ENCODE data around the gene KRTAP10-1. TPM values are rescaled to one million over a fixed set of nuclear protein-coding genes. Genes with fewer than 3 reads are reported as not detected.

The KRTAP10-1 gene
- total RNA-seq, 1 experiment from 2014 or later, result not detected

DNA sequence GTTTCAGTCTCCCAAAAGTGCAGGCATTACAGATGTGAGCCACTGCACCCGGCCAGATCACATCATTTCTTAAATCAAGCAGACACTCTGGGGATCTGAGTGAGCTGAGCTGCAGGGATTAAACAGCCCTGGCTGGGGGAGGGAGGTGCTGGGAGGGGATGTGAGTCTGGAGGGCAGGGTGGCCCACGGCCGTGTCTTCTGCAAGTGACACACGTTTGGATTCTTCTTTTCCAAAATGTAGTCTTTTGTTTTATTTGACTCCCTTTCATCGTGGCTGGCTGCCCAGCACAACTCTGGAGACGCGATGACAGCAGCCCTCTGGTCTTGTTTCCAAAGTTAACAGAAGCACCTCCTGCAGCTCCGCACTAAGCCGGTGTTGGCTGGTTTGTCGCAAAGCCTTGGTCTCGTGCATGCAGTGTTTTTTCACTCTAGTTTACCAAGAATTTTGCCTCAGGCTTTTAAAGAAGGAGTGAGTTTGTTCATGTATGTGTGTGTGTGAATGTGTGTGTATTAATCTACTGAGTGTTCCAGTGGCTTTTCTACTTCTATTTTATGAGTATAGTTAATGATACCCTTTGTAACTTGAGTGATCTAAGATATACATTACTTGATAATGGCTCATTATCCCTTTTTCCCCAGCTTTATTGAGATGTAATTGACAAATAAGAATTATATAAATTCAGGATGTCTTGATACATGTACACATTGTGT is 43.2 kb upstream of the KRTAP10-1 start:
- no peak overlapping the region for H2BK5ac ChIP-seq (ENCODE audit: insufficient read length, low read length)
- no peak overlapping the region for H2AFZ ChIP-seq (ENCODE audit: low read length)
- no peak overlapping the region for H3T11ph ChIP-seq (ENCODE audit: low read length)
- no peaks in the 10 kb centered on the region for H3K9me3 ChIP-seq (ENCODE audit: control insufficient read depth, low read depth, low read length)
- no peaks in the 10 kb centered on the region for H3K27me3 ChIP-seq (ENCODE audit: insufficient read depth, low read length)
- no peak overlapping the region for H3K4me2 ChIP-seq (ENCODE audit: insufficient read depth, insufficient read length, low read length)
- H2BK12ac ChIP-seq (ENCODE audit: insufficient read length, low read depth, low read length), result no peak overlapping the region
- peaks cover 22 to 23% of the 10 kb centered on the region in 2 experiments for H3K4me1 Mint-ChIP-seq
- no peaks in the 10 kb centered on the region for H3K79me2 ChIP-seq (ENCODE audit: insufficient read depth, low read length)
- H3K56ac ChIP-seq (ENCODE audit: insufficient read length, low read depth, low read length), result no peak overlapping the region
- no peak overlapping the region for H2BK120ac ChIP-seq (ENCODE audit: low read depth, low read length, poor library complexity, severe bottlenecking)
- no peak overlapping the region for H2AK5ac ChIP-seq (ENCODE audit: insufficient read length, low read length)
- peaks cover 0 to 16% (median 0%) of the 10 kb centered on the region in 3 experiments; a peak in 5 of 7 replicates for H3K36me3 Mint-ChIP-seq (ENCODE audit: insufficient read depth in 1 of 3, low read depth in 3 of 3)
- DNase-seq, result no peak
- no CpG with 5 or more reads among the region's 11 CpGs for WGBS (ENCODE audit: extremely low coverage, insufficient read length, low lambda C conversion rate)
- H3K4me1 ChIP-seq (ENCODE audit: insufficient read depth, low read length), result no peaks in the 10 kb centered on the region
- H4K8ac ChIP-seq (replicated peaks; ENCODE audit: insufficient read length, low read depth, low read length), result no peak overlapping the region
- H4K20me1 ChIP-seq (ENCODE audit: control insufficient read depth, insufficient read depth, insufficient read length), result no peaks in the 10 kb centered on the region
- peak overlapping the region in 1 of 3 experiments; percentile 39; a peak in 1 of 7 replicates for H3K27ac Mint-ChIP-seq
- no peak overlapping the region for H4K91ac ChIP-seq (ENCODE audit: insufficient read length, low read depth, low read length)
- H3K79me1 ChIP-seq (ENCODE audit: insufficient read depth, low read depth, low read length, poor library complexity, severe bottlenecking), result no peaks in the 10 kb centered on the region
- H3K9ac ChIP-seq (ENCODE audit: extremely low read depth, insufficient read length, low read length), result no peak overlapping the region
- H3K27me3 Mint-ChIP-seq (ENCODE audit: low read depth), result peaks cover 18% of the 10 kb centered on the region
- H3K4me3 Mint-ChIP-seq, result no peak overlapping the region
- no peak overlapping the region for H4K5ac ChIP-seq (ENCODE audit: insufficient read length, low read depth, low read length)
- no peak overlapping the region for H3K18ac ChIP-seq (ENCODE audit: insufficient read length, low read depth, low read length)
- peaks cover 4 to 17% of the 10 kb centered on the region in 2 experiments for H3K9me3 Mint-ChIP-seq
- TF ChIP-seq, protein P1, sequence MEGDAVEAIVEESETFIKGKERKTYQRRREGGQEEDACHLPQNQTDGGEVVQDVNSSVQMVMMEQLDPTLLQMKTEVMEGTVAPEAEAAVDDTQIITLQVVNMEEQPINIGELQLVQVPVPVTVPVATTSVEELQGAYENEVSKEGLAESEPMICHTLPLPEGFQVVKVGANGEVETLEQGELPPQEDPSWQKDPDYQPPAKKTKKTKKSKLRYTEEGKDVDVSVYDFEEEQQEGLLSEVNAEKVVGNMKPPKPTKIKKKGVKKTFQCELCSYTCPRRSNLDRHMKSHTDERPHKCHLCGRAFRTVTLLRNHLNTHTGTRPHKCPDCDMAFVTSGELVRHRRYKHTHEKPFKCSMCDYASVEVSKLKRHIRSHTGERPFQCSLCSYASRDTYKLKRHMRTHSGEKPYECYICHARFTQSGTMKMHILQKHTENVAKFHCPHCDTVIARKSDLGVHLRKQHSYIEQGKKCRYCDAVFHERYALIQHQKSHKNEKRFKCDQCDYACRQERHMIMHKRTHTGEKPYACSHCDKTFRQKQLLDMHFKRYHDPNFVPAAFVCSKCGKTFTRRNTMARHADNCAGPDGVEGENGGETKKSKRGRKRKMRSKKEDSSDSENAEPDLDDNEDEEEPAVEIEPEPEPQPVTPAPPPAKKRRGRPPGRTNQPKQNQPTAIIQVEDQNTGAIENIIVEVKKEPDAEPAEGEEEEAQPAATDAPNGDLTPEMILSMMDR (conservative IDR thresholded peaks at IDR 0.05), result no peak
- no peak overlapping the region for H2BK20ac ChIP-seq (ENCODE audit: low read depth, low read length, poor library complexity, severe bottlenecking)
- no peak overlapping the region for H3K14ac ChIP-seq (ENCODE audit: insufficient read depth, low read length)
- no peak overlapping the region for H3K23ac ChIP-seq (ENCODE audit: insufficient read length, low read depth, low read length)
- H3K4ac ChIP-seq (ENCODE audit: low read depth, low read length), result no peak overlapping the region
- H3K27ac ChIP-seq (ENCODE audit: insufficient read length, low read depth, low read length), result no peak overlapping the region
- H2BK15ac ChIP-seq (ENCODE audit: low read depth, low read length), result no peak overlapping the region
- H3K23me2 ChIP-seq (ENCODE audit: insufficient read length, low read depth, low read length, poor library complexity, severe bottlenecking), result no peaks in the 10 kb centered on the region
